ENCODE results near the gene NALCN. TPM values are rescaled to one million over a fixed set of nuclear protein-coding genes. Genes with fewer than 3 reads are reported as not detected.

The NALCN gene
- total and polyA plus RNA-seq, 10 of the 15 experiments (the other 5 are each of a cell fraction or from before 2014, with no cell fraction given): under 0.01 TPM; not detected in 9

DNA sequence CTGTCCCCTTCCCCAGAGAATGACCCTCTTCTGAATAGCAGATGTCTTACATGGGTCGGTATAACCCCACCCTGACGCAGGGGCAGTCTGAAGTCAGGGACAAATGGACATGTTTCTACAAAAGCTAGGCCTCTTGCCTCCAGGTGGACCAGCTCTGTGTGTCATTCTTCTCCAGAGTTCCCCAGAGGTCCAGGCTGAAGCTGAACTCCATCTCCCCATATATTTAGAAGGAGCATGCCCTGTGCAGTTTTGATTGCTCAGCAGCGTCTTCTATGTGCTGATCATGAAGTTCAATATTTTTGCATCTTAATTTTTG lies 8.8 kb upstream of the NALCN start:
- FAIRE-seq: no peak
- 49% methylated on average over 3 of the region's 3 CpGs for WGBS (ENCODE audit: insufficient coverage, insufficient replicate concordance, low lambda C conversion rate, missing lambda C conversion rate)
- POLR2A ChIA-PET: no interaction called here
- RAD21 ChIA-PET (ENCODE audit: unreplicated experiment): no interaction called here
- intact Hi-C loops (cut with micrococcal nuclease; ENCODE audit: unreplicated experiment): no loop called here
- H3K27me3 ChIP-seq (replicated peaks in 1 of 2; ENCODE audit: control insufficient read depth in 2 of 2, insufficient read depth in 2 of 2, low read length in 1 of 2): no peaks in the 10 kb centered on the region
- no peak for DNase-seq (ENCODE audit: low read depth, low spot score)
- no peaks in the 10 kb centered on the region for H3K79me2 ChIP-seq (ENCODE audit: control insufficient read depth, insufficient read depth, low read length)
- H3K4me3 ChIP-seq: no peak overlapping the region
- H2AFZ ChIP-seq (ENCODE audit: control insufficient read depth, low read depth, low read length): no peak overlapping the region
- H3K9ac ChIP-seq (ENCODE audit: control insufficient read depth, insufficient read depth, low read length): no peak overlapping the region
- H3K4me1 ChIP-seq (ENCODE audit: control insufficient read depth, insufficient read depth, low read length): no peaks in the 10 kb centered on the region
- H3K27ac ChIP-seq (ENCODE audit: control insufficient read depth, insufficient read depth): no peak overlapping the region
- no peak overlapping the region for H3K4me2 ChIP-seq (ENCODE audit: control insufficient read depth, insufficient read depth)
- H4K20me1 ChIP-seq (ENCODE audit: control insufficient read depth, insufficient read depth): no peaks in the 10 kb centered on the region
- in situ Hi-C loops (cut with MboI): no loop called here
- H3K9me3 ChIP-seq (replicated peaks; ENCODE audit: control insufficient read depth, insufficient read depth, low read length): no peaks in the 10 kb centered on the region
- H3K36me3 ChIP-seq (ENCODE audit: control insufficient read depth in 2 of 2, insufficient read depth in 2 of 2, low read length in 1 of 2): no peaks in the 10 kb centered on the region
- CTCF ChIA-PET: no interaction called here
- no TSS peak for BruUV-seq (replicated peaks)
- SMC1A ChIA-PET (ENCODE audit: uncharacterized antibody, unreplicated experiment): no interaction called here
- ATAC-seq: no peak
- no peak for TF ChIP-seq SMARCA5 (IDR thresholded peaks at IDR 0.05)
- no peak for TF ChIP-seq RCOR1 (conservative IDR thresholded peaks at IDR 0.05; ENCODE audit: low read depth, low read length)
- TF ChIP-seq ZBTB11 (CRISPR knock-in tag; IDR thresholded peaks at IDR 0.05): no peak
- no peak for TF ChIP-seq HCFC1 (IDR thresholded peaks at IDR 0.05; ENCODE audit: low read length)
- TF ChIP-seq, protein P1, sequence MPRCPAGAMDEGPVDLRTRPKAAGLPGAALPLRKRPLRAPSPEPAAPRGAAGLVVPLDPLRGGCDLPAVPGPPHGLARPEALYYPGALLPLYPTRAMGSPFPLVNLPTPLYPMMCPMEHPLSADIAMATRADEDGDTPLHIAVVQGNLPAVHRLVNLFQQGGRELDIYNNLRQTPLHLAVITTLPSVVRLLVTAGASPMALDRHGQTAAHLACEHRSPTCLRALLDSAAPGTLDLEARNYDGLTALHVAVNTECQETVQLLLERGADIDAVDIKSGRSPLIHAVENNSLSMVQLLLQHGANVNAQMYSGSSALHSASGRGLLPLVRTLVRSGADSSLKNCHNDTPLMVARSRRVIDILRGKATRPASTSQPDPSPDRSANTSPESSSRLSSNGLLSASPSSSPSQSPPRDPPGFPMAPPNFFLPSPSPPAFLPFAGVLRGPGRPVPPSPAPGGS (IDR thresholded peaks at IDR 0.05; ENCODE audit: borderline replicate concordance, insufficient read depth, low read depth, low read length, poor library complexity, severe bottlenecking): no peak
- no peak for TF ChIP-seq NBN (IDR thresholded peaks at IDR 0.05)
- TF ChIP-seq E4F1 (IDR thresholded peaks at IDR 0.05; ENCODE audit: borderline replicate concordance, partially characterized antibody): no peak
- no peak for TF ChIP-seq CUX1 (IDR thresholded peaks at IDR 0.05; ENCODE audit: insufficient replicate concordance, low read depth, low read length)
